ENCODE measurements around the gene ZNF669. TPM values are rescaled to one million over a fixed set of nuclear protein-coding genes. Genes with fewer than 3 reads are reported as not detected.

ZNF669 gene
- total RNA-seq, 2 experiments from 2014 or later: 13.2 to 15.1 TPM

- intact Hi-C loops (cut with DNase I, micrococcal nuclease): loop anchor here in 1 of 2 experiments (5.0 to 10.0 kb wide), 2 partner anchors 84 to 143 kb away; partner anchors contain the start of gene AHCTF1
- peak in 1 of 14 experiments; percentile 19 for DNase-seq
- Histone ChIP-seq H3K4me1 (ENCODE audit: insufficient read depth, low read length) (peaks cover 16% of the 10 kb centered on the region), H3K9me3 (ENCODE audit: control insufficient read depth in 1 of 2, insufficient read depth in 1 of 2, low read length in 2 of 2) (peaks cover 0 to 6% of the 10 kb centered on the region in 2 experiments), H3K36me3 (ENCODE audit: insufficient read depth, low read length) (no peaks in the 10 kb centered on the region), H3K27ac (ENCODE audit: low read depth in 1 of 2, low read length in 2 of 2) (peak overlapping the region in 1 of 2 donors; percentile 35), H3K27me3 (ENCODE audit: control insufficient read depth in 1 of 2, insufficient read depth in 2 of 2, low read length in 2 of 2) (no peaks in the 10 kb centered on the region), H3K4me3 (ENCODE audit: low read length) (peak overlapping the region; percentile 84)
- peaks cover 49% of the 10 kb centered on the region for H3K36me3 Mint-ChIP-seq (ENCODE audit: low read depth)
- ChIA-PET POLR2A (interaction anchor here (1.0 to 1.4 kb wide), 2 partner anchors 26 to 146 kb away, joined by 8 read pairs; partner anchors contain the start of genes AHCTF1 and ZNF669), CTCF (no interaction called here)
- H3K27ac Mint-ChIP-seq: peak overlapping the region; percentile 71
- H3K4me1 Mint-ChIP-seq (ENCODE audit: low read depth): peaks cover 26% of the 10 kb centered on the region
- peaks cover 3% of the 10 kb centered on the region for H3K9me3 Mint-ChIP-seq
- no peak for TF ChIP-seq CTCF (IDR thresholded peaks at IDR 0.05)
- peak overlapping the region; percentile 93 for H3K4me3 Mint-ChIP-seq
- H3K27me3 Mint-ChIP-seq: peaks cover 2% of the 10 kb centered on the region
- no peak for ATAC-seq (ENCODE audit: poor library complexity)
Observed at GRCh38 chr1:247077876-247078257, 26.3 kb downstream of the ZNF669 start.

- Mint-ChIP-seq H3K4me1 (ENCODE audit: low read depth) (peaks cover 26% of the 10 kb centered on the region), H3K27ac (peak overlapping the region; percentile 71), H3K27me3 (no peaks in the 10 kb centered on the region), H3K9me3 (peaks cover 3% of the 10 kb centered on the region), H3K4me3 (peak overlapping the region; percentile 93), H3K36me3 (ENCODE audit: low read depth) (peaks cover 49% of the 10 kb centered on the region)
- ChIA-PET CTCF (no interaction called here), POLR2A (no interaction called here)
- Histone ChIP-seq H3K4me3 (ENCODE audit: low read length) (no peak overlapping the region), H3K36me3 (ENCODE audit: insufficient read depth, low read length) (no peaks in the 10 kb centered on the region), H3K27ac (ENCODE audit: low read depth in 1 of 2, low read length in 2 of 2) (no peak overlapping the region), H3K9me3 (ENCODE audit: control insufficient read depth in 1 of 2, insufficient read depth in 1 of 2, low read length in 2 of 2) (peaks cover 0 to 10% of the 10 kb centered on the region in 2 experiments), H3K27me3 (ENCODE audit: control insufficient read depth in 1 of 2, insufficient read depth in 2 of 2, low read length in 2 of 2) (no peaks in the 10 kb centered on the region), H3K4me1 (ENCODE audit: insufficient read depth, low read length) (peaks cover 16% of the 10 kb centered on the region)
- intact Hi-C loops (cut with DNase I, micrococcal nuclease): loop anchor here in 1 of 2 experiments (5.0 to 10.0 kb wide), 2 partner anchors 85 to 142 kb away; partner anchors contain the start of gene AHCTF1
- no peak for TF ChIP-seq CTCF (IDR thresholded peaks at IDR 0.05)
- ATAC-seq (ENCODE audit: poor library complexity): no peak
- DNase-seq: peak in 1 of 14 experiments; percentile 2
Observed at GRCh38 chr1:247077213-247077612, 26.9 kb downstream of the ZNF669 start.

- Mint-ChIP-seq H3K4me1 (ENCODE audit: low read depth) (no peaks in the 10 kb centered on the region), H3K4me3 (no peak overlapping the region), H3K27me3 (no peaks in the 10 kb centered on the region), H3K9me3 (peaks cover 7% of the 10 kb centered on the region), H3K27ac (no peak overlapping the region), H3K36me3 (ENCODE audit: low read depth) (peaks cover 67% of the 10 kb centered on the region)
- POLR2A ChIA-PET: no interaction called here
- TF ChIP-seq CTCF (IDR thresholded peaks at IDR 0.05): no peak
- DNase-seq (no peak), ATAC-seq (ENCODE audit: poor library complexity) (no peak)
- CTCF ChIA-PET: no interaction called here
- intact Hi-C loops (cut with DNase I, micrococcal nuclease): loop anchor here in 1 of 2 experiments (5.0 to 10.0 kb wide), 2 partner anchors 37 to 136 kb away; partner anchors contain the start of gene AHCTF1
- no peak overlapping the region for H3K4me3 ChIP-seq (ENCODE audit: low read length)
- no peaks in the 10 kb centered on the region for H3K27me3 ChIP-seq (ENCODE audit: control insufficient read depth in 1 of 2, insufficient read depth in 2 of 2, low read length in 2 of 2)
- H3K36me3 ChIP-seq (ENCODE audit: insufficient read depth, low read length): no peaks in the 10 kb centered on the region
- H3K27ac ChIP-seq (ENCODE audit: low read depth in 1 of 2, low read length in 2 of 2): no peak overlapping the region
- H3K9me3 ChIP-seq (ENCODE audit: control insufficient read depth in 1 of 2, insufficient read depth in 1 of 2, low read length in 2 of 2): peaks cover 21 to 28% of the 10 kb centered on the region in 2 experiments
- no peaks in the 10 kb centered on the region for H3K4me1 ChIP-seq (ENCODE audit: insufficient read depth, low read length)
Observed at GRCh38 chr1:247070645-247071044, 33.5 kb downstream of the ZNF669 start.

Measured in CD4-positive, alpha-beta T cell (primary cell).